ENCODE results near the gene SCN5A. TPM values are rescaled to one million over a fixed set of nuclear protein-coding genes. Genes with fewer than 3 reads are reported as not detected.

SCN5A gene
- total RNA-seq, 1 donor from 2014 or later = 3.9 TPM

- Mint-ChIP-seq H3K36me3 (peaks cover 12% of the 10 kb centered on the region), H3K9me3 (no peaks in the 10 kb centered on the region), H3K27me3 (ENCODE audit: insufficient read depth, low read depth) (no peaks in the 10 kb centered on the region), H3K27ac (no peak overlapping the region), H3K4me1 (no peaks in the 10 kb centered on the region), H3K4me3 (no peak overlapping the region)
- H3K27me3 ChIP-seq = no peaks in the 10 kb centered on the region
- DNase-seq (ENCODE audit: low spot score) = no peak
- H3K4me2 ChIP-seq = no peak overlapping the region
- no peaks in the 10 kb centered on the region for H3K4me1 ChIP-seq
- no peaks in the 10 kb centered on the region for H3K9me3 ChIP-seq (ENCODE audit: low read depth)
- no peaks in the 10 kb centered on the region for H3K79me2 ChIP-seq (ENCODE audit: low read depth)
- no peaks in the 10 kb centered on the region for H3F3A ChIP-seq (ENCODE audit: low read depth)
- no peaks in the 10 kb centered on the region for H4K20me1 ChIP-seq (ENCODE audit: low read depth)
- no peak overlapping the region for H3K9ac ChIP-seq
- H2AFZ ChIP-seq (replicated peaks) = no peak overlapping the region
- TF ChIP-seq EZH2 (IDR thresholded peaks at IDR 0.05) = no peak
- no peak for TF ChIP-seq CTCF (IDR thresholded peaks at IDR 0.05)
- TF ChIP-seq EZH2phosphoT487 (IDR thresholded peaks at IDR 0.05) = no peak
- H3K36me3 ChIP-seq = peaks cover 6% of the 10 kb centered on the region
- H3K4me3 ChIP-seq = no peak overlapping the region
- no peak overlapping the region for H3K27ac ChIP-seq
Measured at GRCh38 chr3:38507120-38507519, 142.4 kb downstream of the SCN5A start.

GRCh38 chr3:38500688-38501417, 148.6 kb downstream of the SCN5A start:
- Mint-ChIP-seq H3K4me1 (peaks cover 14% of the 10 kb centered on the region), H3K27me3 (ENCODE audit: insufficient read depth, low read depth) (no peaks in the 10 kb centered on the region), H3K36me3 (peaks cover 15% of the 10 kb centered on the region), H3K27ac (no peak overlapping the region), H3K9me3 (no peaks in the 10 kb centered on the region), H3K4me3 (no peak overlapping the region)
- Histone ChIP-seq H3K9me3 (ENCODE audit: low read depth) (no peaks in the 10 kb centered on the region), H3K4me2 (no peak overlapping the region), H3K27ac (no peak overlapping the region), H3K4me1 (peaks cover 12% of the 10 kb centered on the region), H3K27me3 (no peaks in the 10 kb centered on the region), H3F3A (ENCODE audit: low read depth) (peaks cover 11% of the 10 kb centered on the region), H4K20me1 (ENCODE audit: low read depth) (no peaks in the 10 kb centered on the region), H2AFZ (replicated peaks) (no peak overlapping the region), H3K4me3 (no peak overlapping the region), H3K9ac (no peak overlapping the region), H3K79me2 (ENCODE audit: low read depth) (peaks cover 15% of the 10 kb centered on the region), H3K36me3 (peaks cover 4% of the 10 kb centered on the region)
- TF ChIP-seq CTCF (IDR thresholded peaks at IDR 0.05) (no peak), EZH2phosphoT487 (IDR thresholded peaks at IDR 0.05) (no peak)
- no peak for DNase-seq (ENCODE audit: low spot score)

Small RNAs within 50 kb of the gene (small RNA-seq; reads per million reads assigned to genes)
- not detected for gene RF00019

Other genes starting within 250 kb of the SCN5A start
- gene ACVR2B, start 195.8 kb downstream of the SCN5A start, total RNA-seq (ENCODE audit: low replicate concordance) = 80.4 and 89.5 TPM in 2 replicates
- 11.6 and 13.8 TPM in 2 replicates for gene EXOG, start 153.3 kb downstream of the SCN5A start, total RNA-seq (ENCODE audit: low replicate concordance)
- not detected in 2 replicates for gene SCN10A, start 166.5 kb upstream of the SCN5A start, total RNA-seq (ENCODE audit: low replicate concordance)